HG03457 (cell line): ENCODE measurements around the gene MUC2.

Experiments used
- ATAC-seq: cut with Tn5 transposase; IDR thresholded peaks from one replicate; pipeline ENCODE4 v1.9.1; 2021; ENCODE audit warnings: moderate number of reproducible peaks; ENCODE audit not compliant: unreplicated experiment

Gene MUC2

GRCh38 chr11:1085440-1086170 lies 10.9 kb downstream of the MUC2 start:
- ATAC-seq = no peak

GRCh38 chr11:1086171-1087102 lies 11.8 kb downstream of the MUC2 start:
- ATAC-seq = no peak

- ATAC-seq = no peak
Observed at GRCh38 chr11:1087279-1087960, 12.7 kb downstream of the MUC2 start.

- ATAC-seq = no peak
Observed at GRCh38 chr11:1087961-1088926, 13.6 kb downstream of the MUC2 start.

- no peak for ATAC-seq
Observed at GRCh38 chr11:1088927-1089737, 14.5 kb downstream of the MUC2 start.

GRCh38 chr11:1089738-1090599 lies 15.3 kb downstream of the MUC2 start:
- ATAC-seq = no peak

GRCh38 chr11:1090600-1091331 lies 16.1 kb downstream of the MUC2 start:
- no peak for ATAC-seq

- ATAC-seq = no peak
Observed at GRCh38 chr11:1091332-1092083, 16.8 kb downstream of the MUC2 start.

- ATAC-seq = no peak
Observed at GRCh38 chr11:1092145-1092670, 17.5 kb downstream of the MUC2 start.

GRCh38 chr11:1092919-1093318 lies 18.2 kb downstream of the MUC2 start:
- no peak for ATAC-seq

- no peak for ATAC-seq
Observed at GRCh38 chr11:1099519-1100355, 25.1 kb downstream of the MUC2 start.

GRCh38 chr11:1100417-1101245 lies 26.0 kb downstream of the MUC2 start:
- ATAC-seq = no peak

- ATAC-seq = no peak
Observed at GRCh38 chr11:1101318-1102089, 26.8 kb downstream of the MUC2 start.

- no peak for ATAC-seq
Observed at GRCh38 chr11:1102221-1102971, 27.7 kb downstream of the MUC2 start.
